Endothelial cell of umbilical vein (primary cell): ENCODE data around the gene MOB3A. TPM values are rescaled to one million over a fixed set of nuclear protein-coding genes. Genes with fewer than 3 reads are reported as not detected.

Experiments
- BruUV-seq: library from RNA; stranded (reverse); fragments of 400-500 nt; replicated peaks from 2 replicates; lab custom pipeline; 2021; lab: Mats Ljungman, UMichigan
- CTCF ChIA-PET: fragments of 300-600, 350-600 bp; sonication (Branson Sonifier 250); formaldehyde crosslinking; loops from one replicate; lab custom pipeline; 2021; ENCODE audit warnings: antibody characterized with exemption, inconsistent platforms; lab: Charles Lee
- POLR2A ChIA-PET: fragments of 300-600, 350-600 bp; sonication (Branson Sonifier 250); formaldehyde crosslinking; loops from one replicate; lab custom pipeline; 2021; ENCODE audit warnings: antibody characterized with exemption, inconsistent platforms; lab: Charles Lee
- DNase-seq: peaks from one replicate; pipeline ENCODE4 v3.0.0-alpha.2; 2011; ENCODE audit warnings: low read depth, low spot score
- FAIRE-seq: peaks from 2 replicates; lab custom pipeline; 2011; peaks lifted over from hg19 to GRCh38; lab: Jason Lieb, UNC
- H2AFZ ChIP-seq: 2 replicates; pipeline ENCODE4 v1.6.0; 2012; ENCODE audit warnings: low read depth, low read length, control low read depth, inconsistent platforms
- H3K27ac ChIP-seq: 2 replicates; pipeline ENCODE4 v1.5.1; 2011; ENCODE audit warnings: low read depth, mild to moderate bottlenecking, control low read depth, low read length, moderate library complexity; ENCODE audit not compliant: insufficient read depth
- H3K27me3 ChIP-seq, 2 experiments: 2 replicates each; pipeline versions ENCODE4 v1.6.0 to v1.6.1; 2011; ENCODE audit warnings: low read length in 2 of 2, mixed read lengths in 1 of 2; ENCODE audit not compliant: control insufficient read depth in 2 of 2, insufficient read depth in 2 of 2
- H3K36me3 ChIP-seq, 2 experiments: 2 replicates in 1 of 2; 3 replicates in 1 of 2; pipeline ENCODE4 v1.5.1; 2011; ENCODE audit warnings: low read length in 2 of 2, mild to moderate bottlenecking in 1 of 2, moderate library complexity in 1 of 2; ENCODE audit not compliant: control insufficient read depth in 2 of 2, insufficient read depth in 2 of 2; ENCODE audit errors: extremely low read depth in 1 of 2
- H3K4me1 ChIP-seq: 3 replicates; pipeline ENCODE4 v1.5.1; 2011; ENCODE audit warnings: mild to moderate bottlenecking, low read length; ENCODE audit not compliant: control insufficient read depth, insufficient read depth; ENCODE audit errors: extremely low read depth
- H3K4me2 ChIP-seq: 2 replicates; pipeline ENCODE4 v1.6.1; 2011; ENCODE audit warnings: low read length, control low read depth, mixed read lengths; ENCODE audit not compliant: insufficient read depth
- H3K4me3 ChIP-seq, 3 experiments: fragments of 200-600 bp in 1 of 3; sonication (generic), shearing (Covaris generic) in 1 of 3; replicated peaks in 1 of 3; 2 replicates each; pipeline ENCODE4 v1.5.1; 2011 to 2016; ENCODE audit warnings: control low read depth in 3 of 3, low read length in 3 of 3, mild to moderate bottlenecking in 2 of 3, inconsistent platforms in 1 of 3, low read depth in 1 of 3, moderate library complexity in 1 of 3; ENCODE audit not compliant: insufficient read depth in 1 of 3
- H3K79me2 ChIP-seq: 2 replicates; pipeline ENCODE4 v1.6.0; 2012; ENCODE audit warnings: low read length, inconsistent platforms; ENCODE audit not compliant: control insufficient read depth, insufficient read depth
- H3K9ac ChIP-seq: replicated peaks from 2 replicates; pipeline ENCODE3; 2011; ENCODE audit warnings: low read length, control low read depth; ENCODE audit not compliant: insufficient read depth; ENCODE audit errors: extremely low read depth
- H3K9me1 ChIP-seq: replicated peaks from 3 replicates; pipeline ENCODE4 v1.6.0; 2011; ENCODE audit warnings: mild to moderate bottlenecking, low read length; ENCODE audit not compliant: control insufficient read depth, insufficient read depth; ENCODE audit errors: extremely low read depth
- H3K9me3 ChIP-seq: replicated peaks from 2 replicates; pipeline ENCODE4 v1.5.1; 2012; ENCODE audit warnings: low read length, inconsistent platforms; ENCODE audit not compliant: control insufficient read depth, insufficient read depth
- H4K20me1 ChIP-seq: replicated peaks from 2 replicates; pipeline ENCODE3; 2011; ENCODE audit warnings: mild to moderate bottlenecking, low read length; ENCODE audit not compliant: control insufficient read depth, insufficient read depth; ENCODE audit errors: extremely low read depth
- EZH2 ChIP-seq: IDR thresholded peaks from 2 replicates; pipeline ENCODE4 v1.6.1; 2012; ENCODE audit warnings: borderline replicate concordance, low read depth, mild to moderate bottlenecking, moderate library complexity, low read length, inconsistent platforms; ENCODE audit not compliant: severe bottlenecking
- FOS ChIP-seq: IDR thresholded peaks from 2 replicates; pipeline ENCODE4 v1.6.1; 2011; ENCODE audit warnings: mild to moderate bottlenecking, low read length, moderate library complexity, borderline replicate concordance; ENCODE audit not compliant: insufficient read depth
- GATA2 ChIP-seq: IDR thresholded peaks from 2 replicates; pipeline ENCODE4 v1.7.0; 2011; ENCODE audit warnings: low read depth, mild to moderate bottlenecking, moderate library complexity, mixed read lengths, low read length; ENCODE audit not compliant: insufficient read length, insufficient read depth
- JUN ChIP-seq: IDR thresholded peaks from 2 replicates; pipeline ENCODE4 v1.6.1; 2011; ENCODE audit warnings: borderline replicate concordance, low read depth; ENCODE audit not compliant: insufficient read length, insufficient read depth
- MYC ChIP-seq: IDR thresholded peaks from one replicate; pipeline ENCODE4 v1.6.1; 2011; ENCODE audit warnings: mild to moderate bottlenecking, low read depth, low read length
- POLR2A ChIP-seq: IDR thresholded peaks from 2 replicates; pipeline ENCODE4 v1.6.1; 2012; ENCODE audit warnings: low read depth, mild to moderate bottlenecking, control low read depth, low read length
- POLR2AphosphoS5 ChIP-seq: IDR thresholded peaks from 2 replicates; pipeline ENCODE4 v1.6.1; 2012; ENCODE audit warnings: low read depth, mild to moderate bottlenecking, control low read depth, low read length, moderate library complexity; ENCODE audit not compliant: insufficient read depth
- dilution Hi-C: fragments of 300-500 bp; cut with MboI; formaldehyde crosslinking; loops from one replicate; pipeline ENCODE4 v1.15.0; 2019; ENCODE audit warnings: low sequenced_read_pairs; ENCODE audit not compliant: extremely low pct_ligation_motif_present
- intact Hi-C: fragments of 100-400 bp; cut with micrococcal nuclease; formaldehyde crosslinking; loops from one replicate; pipeline ENCODE4 v1.10.0; 2022
- polyA plus RNA-seq, 4 experiments: library from polyadenylated mRNA; depleted of rRNA in 3 of 4; stranded (reverse) in 3 of 4; unstranded in 1 of 4; fragments of >200 nt; gene quantifications; 2 replicates each; pipeline versions ENCODE4 v1.2.1 to v1.2.3, GENCODE V29; 2011 to 2012; ENCODE audit warnings: missing spikeins in 1 of 4
- total RNA-seq: library from RNA; stranded (reverse); gene quantifications from 2 replicates; pipeline ENCODE4 v1.2.3, GENCODE V29; 2021
- TF ChIP-seq, protein P1 (sequence below): IDR thresholded peaks from 2 replicates; pipeline ENCODE4 v1.6.1; 2011; ENCODE audit not compliant: insufficient read depth, insufficient read length
- TF ChIP-seq, protein P2 (sequence below), 2 donors: IDR thresholded peaks; 1 replicate in 1 of 2; 2 replicates in 1 of 2; pipeline ENCODE4 v1.5.1; 2011; ENCODE audit warnings: low read length in 2 of 2, mild to moderate bottlenecking in 2 of 2, moderate library complexity in 2 of 2, control low read depth in 1 of 2, inconsistent platforms in 1 of 2, low read depth in 1 of 2; ENCODE audit not compliant: insufficient read depth in 1 of 2; ENCODE audit errors: extremely low read depth in 1 of 2

Gene MOB3A
- total and polyA plus RNA-seq, 2 donors (not counting 3 experiments of a cell fraction or from before 2014, with no cell fraction given), result 46.5 to 59.7 TPM

DNA sequence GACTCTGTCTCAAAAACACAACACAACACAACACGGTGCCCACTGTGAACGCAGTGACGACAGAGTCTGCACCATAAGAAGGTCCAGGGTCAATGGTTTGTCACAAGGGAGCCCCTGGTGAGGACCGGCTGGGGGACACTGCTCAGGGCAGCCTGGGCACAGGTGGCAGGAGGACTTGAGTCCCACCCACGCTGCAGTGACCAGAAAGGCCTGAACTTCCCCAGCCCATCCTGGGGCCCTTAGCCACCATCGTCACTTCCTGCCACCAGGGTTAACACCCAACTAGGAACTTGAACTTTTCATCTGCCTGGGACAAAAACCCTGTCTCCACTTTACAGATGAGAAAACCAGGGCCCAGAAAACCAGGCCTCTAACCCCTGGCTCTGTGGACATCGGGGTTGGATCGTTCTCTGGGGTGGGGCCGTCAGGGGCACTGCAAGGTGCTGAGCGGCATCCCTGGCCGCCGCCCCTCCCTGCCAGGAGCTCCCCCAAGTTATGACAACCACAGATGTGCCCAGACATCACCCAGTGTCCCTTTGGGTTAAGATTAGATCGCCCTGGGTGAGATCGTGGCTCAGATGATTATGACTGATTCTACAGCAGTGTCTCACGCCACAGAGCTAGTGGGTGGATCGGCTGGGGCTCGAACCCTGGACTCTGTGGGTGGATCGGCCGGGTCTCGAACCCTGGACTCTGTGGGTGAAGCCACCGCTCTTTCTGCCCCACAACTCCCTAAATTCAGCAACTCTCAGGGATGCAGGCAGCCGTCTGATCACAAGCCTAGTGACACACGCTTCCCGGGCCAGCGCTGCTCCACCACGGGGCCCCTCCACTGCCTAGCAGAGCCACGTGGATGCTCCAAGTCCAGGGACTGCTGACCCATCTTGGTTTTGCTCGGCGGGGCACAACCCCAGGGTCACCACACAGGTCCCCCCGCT lies 14.0 kb downstream of the MOB3A start:
- FAIRE-seq, result no peak
- ChIA-PET CTCF (interaction anchor here (1.1 kb wide), 1 partner anchor 12 kb away, joined by 3 read pairs; no protein-coding TSS in a partner anchor), POLR2A (no interaction called here)
- no TSS peak for BruUV-seq
- dilution Hi-C loops (no loop called here), intact Hi-C loops (no loop called here)
- Histone ChIP-seq H3K9me3 (no peaks in the 10 kb centered on the region), H3K27me3 (no peaks in the 10 kb centered on the region), H3K36me3 (peaks cover 2 to 15% of the 10 kb centered on the region in 2 experiments), H3K4me2 (no peak overlapping the region), H3K79me2 (peaks cover 10% of the 10 kb centered on the region), H3K9me1 (no peaks in the 10 kb centered on the region), H3K27ac (no peak overlapping the region), H4K20me1 (no peaks in the 10 kb centered on the region), H3K4me1 (peaks cover 11% of the 10 kb centered on the region), H2AFZ (no peak overlapping the region), H3K4me3 (no peak overlapping the region), H3K9ac (no peak overlapping the region)
- DNase-seq, result no peak
- TF ChIP-seq MYC (no peak), POLR2AphosphoS5 (no peak), GATA2 (no peak), EZH2 (no peak), FOS (no peak), POLR2A (no peak), JUN (no peak)
- TF ChIP-seq, protein P1, sequence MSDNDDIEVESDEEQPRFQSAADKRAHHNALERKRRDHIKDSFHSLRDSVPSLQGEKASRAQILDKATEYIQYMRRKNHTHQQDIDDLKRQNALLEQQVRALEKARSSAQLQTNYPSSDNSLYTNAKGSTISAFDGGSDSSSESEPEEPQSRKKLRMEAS, result no peak
- TF ChIP-seq, protein P2, sequence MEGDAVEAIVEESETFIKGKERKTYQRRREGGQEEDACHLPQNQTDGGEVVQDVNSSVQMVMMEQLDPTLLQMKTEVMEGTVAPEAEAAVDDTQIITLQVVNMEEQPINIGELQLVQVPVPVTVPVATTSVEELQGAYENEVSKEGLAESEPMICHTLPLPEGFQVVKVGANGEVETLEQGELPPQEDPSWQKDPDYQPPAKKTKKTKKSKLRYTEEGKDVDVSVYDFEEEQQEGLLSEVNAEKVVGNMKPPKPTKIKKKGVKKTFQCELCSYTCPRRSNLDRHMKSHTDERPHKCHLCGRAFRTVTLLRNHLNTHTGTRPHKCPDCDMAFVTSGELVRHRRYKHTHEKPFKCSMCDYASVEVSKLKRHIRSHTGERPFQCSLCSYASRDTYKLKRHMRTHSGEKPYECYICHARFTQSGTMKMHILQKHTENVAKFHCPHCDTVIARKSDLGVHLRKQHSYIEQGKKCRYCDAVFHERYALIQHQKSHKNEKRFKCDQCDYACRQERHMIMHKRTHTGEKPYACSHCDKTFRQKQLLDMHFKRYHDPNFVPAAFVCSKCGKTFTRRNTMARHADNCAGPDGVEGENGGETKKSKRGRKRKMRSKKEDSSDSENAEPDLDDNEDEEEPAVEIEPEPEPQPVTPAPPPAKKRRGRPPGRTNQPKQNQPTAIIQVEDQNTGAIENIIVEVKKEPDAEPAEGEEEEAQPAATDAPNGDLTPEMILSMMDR (IDR thresholded peaks at IDR 0.05; ENCODE audit: extremely low read depth in 1 of 2, insufficient read depth in 1 of 2, low read depth in 1 of 2, low read length in 2 of 2), result no peak
